ENCODE measurements around the gene OLFM4.

Gene OLFM4

GRCh38 chr13:53014495-53015443 lies 13.8 kb upstream of the OLFM4 start:
- FAIRE-seq (no peak), DNase-seq (ENCODE audit: insufficient read length, low spot score) (no peak)
- TF ChIP-seq, protein P1, sequence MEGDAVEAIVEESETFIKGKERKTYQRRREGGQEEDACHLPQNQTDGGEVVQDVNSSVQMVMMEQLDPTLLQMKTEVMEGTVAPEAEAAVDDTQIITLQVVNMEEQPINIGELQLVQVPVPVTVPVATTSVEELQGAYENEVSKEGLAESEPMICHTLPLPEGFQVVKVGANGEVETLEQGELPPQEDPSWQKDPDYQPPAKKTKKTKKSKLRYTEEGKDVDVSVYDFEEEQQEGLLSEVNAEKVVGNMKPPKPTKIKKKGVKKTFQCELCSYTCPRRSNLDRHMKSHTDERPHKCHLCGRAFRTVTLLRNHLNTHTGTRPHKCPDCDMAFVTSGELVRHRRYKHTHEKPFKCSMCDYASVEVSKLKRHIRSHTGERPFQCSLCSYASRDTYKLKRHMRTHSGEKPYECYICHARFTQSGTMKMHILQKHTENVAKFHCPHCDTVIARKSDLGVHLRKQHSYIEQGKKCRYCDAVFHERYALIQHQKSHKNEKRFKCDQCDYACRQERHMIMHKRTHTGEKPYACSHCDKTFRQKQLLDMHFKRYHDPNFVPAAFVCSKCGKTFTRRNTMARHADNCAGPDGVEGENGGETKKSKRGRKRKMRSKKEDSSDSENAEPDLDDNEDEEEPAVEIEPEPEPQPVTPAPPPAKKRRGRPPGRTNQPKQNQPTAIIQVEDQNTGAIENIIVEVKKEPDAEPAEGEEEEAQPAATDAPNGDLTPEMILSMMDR (IDR thresholded peaks at IDR 0.05; ENCODE audit: insufficient read depth, missing control alignments), result no peak

DNA sequence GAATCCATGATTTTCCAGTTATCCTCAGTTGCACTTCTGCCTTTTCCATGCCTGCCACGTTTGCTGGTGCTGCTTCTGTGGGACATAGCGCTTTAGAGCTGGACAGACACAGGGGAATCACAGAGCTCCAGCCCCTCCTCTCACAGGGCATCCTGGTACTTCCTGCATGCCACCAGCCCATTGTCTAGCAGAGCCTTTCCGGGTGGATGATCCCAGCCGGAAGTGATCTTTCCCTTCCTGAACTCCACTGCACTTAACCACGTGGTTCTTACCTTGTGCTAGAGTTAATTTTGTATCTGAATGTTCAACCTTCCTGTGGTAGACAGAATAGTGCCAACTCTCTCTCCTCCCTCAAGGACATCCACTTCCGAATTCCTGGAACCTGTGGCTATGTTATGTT lies 12.6 kb upstream of the OLFM4 start:
- DNase-seq (ENCODE audit: insufficient read length, low spot score), result no peak
- TF ChIP-seq, protein P1 (IDR thresholded peaks at IDR 0.05; ENCODE audit: insufficient read depth, missing control alignments), result no peak
- FAIRE-seq, result no peak

DNA sequence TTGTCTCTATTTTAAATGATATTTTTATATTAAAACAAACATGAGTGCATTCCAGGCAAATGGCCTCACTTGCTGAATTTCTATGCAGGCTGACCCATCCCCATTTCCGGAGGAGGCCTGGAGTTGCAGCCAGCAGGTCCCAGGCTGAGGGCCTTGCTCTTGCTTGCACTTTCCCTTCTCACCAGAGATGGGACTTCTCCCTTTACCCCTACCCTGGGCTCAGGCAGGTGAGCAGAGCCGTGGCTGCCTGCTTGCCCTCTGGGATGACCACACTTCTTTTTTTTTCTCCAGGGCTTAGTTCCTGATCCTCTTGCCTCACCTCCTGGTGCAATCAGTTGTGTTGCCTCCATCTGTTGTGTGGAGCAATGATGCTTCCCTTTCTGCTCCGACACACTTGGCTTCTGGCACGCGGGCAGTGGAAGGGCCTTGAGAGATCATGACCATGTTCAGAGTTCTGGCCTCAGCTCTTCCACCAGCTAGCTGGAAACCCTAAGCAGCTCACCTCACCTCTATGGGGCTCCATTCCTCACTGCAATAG lies 11.1 kb upstream of the OLFM4 start:
- FAIRE-seq (no peak), DNase-seq (ENCODE audit: insufficient read length, low spot score) (no peak)
- TF ChIP-seq, protein P1 (IDR thresholded peaks at IDR 0.05; ENCODE audit: insufficient read depth, missing control alignments), result no peak

GRCh38 chr13:53018690-53019647 lies 9.6 kb upstream of the OLFM4 start:
- no peak for DNase-seq (ENCODE audit: insufficient read length, low spot score)
- no peak for FAIRE-seq
- TF ChIP-seq, protein P1 (IDR thresholded peaks at IDR 0.05; ENCODE audit: insufficient read depth, missing control alignments), result no peak

GRCh38 chr13:53020764-53021335 lies 7.8 kb upstream of the OLFM4 start:
- no peak for DNase-seq (ENCODE audit: insufficient read length, low spot score)
- TF ChIP-seq, protein P1 (IDR thresholded peaks at IDR 0.05; ENCODE audit: insufficient read depth, missing control alignments), result no peak
- no peak for FAIRE-seq

DNA sequence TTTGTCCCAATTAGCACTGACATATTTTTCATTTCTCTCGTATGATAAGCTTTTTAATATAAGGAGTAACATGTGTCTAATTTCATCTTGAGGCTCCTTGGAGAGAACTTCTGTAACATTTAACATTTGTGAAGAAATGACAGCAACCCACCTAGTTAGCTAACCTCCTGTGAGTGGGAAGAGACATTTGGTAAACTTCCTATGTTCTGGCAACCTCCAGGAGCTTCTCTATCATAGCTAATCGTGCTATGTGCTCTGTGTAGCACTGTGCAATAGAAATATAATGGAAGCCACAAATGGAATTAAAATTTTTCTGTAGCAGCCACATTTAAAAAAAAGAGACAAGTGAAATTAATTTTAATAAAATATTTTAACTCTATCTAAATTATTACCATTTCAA lies 5.4 kb upstream of the OLFM4 start:
- FAIRE-seq (no peak), DNase-seq (ENCODE audit: insufficient read length, low spot score) (no peak)
- TF ChIP-seq, protein P1 (IDR thresholded peaks at IDR 0.05; ENCODE audit: insufficient read depth, missing control alignments), result no peak
